ENCODE measurements around the gene EYA4.

Gene EYA4

DNA sequence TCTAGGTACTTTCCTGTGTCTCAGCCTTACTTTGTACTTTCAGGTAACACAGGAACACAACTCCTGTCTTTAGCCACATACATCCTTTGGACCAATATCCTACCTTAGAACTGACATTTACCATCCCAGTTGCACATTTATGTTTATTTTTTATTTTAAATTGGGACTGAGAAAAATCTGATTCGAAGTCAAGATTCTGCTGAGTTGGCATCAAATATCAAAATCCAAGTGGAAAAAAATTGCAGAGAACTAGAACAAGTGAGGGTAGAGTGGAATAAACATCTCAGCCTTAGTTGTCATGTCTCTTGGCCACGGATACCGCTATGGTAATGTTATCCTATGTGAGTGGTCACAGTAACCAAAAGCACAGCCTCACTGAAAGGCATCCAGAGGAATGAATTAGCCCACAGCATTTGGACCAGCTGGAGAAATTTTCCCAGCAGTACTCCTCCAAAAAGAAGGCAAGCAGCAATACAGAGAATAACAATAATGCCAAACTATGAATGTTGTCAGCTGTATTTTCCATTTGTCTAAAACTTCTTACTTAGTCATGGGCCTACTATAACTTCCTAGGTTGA lies 17.6 kb upstream of the EYA4 start:
- no peak for ATAC-seq (replicated peaks; ENCODE audit: extremely low read depth, poor library complexity, severe bottlenecking)
- Mint-ChIP-seq H3K36me3 (ENCODE audit: insufficient read depth) (no peaks in the 10 kb centered on the region), H3K27me3 (no peaks in the 10 kb centered on the region), H3K27ac (ENCODE audit: low read depth) (no peak overlapping the region), H3K4me1 (no peaks in the 10 kb centered on the region), H3K9me3 (peaks cover 8% of the 10 kb centered on the region), H3K4me3 (no peak overlapping the region)
- DNase-seq (ENCODE audit: low spot score in 2 of 2) = no peak

DNA sequence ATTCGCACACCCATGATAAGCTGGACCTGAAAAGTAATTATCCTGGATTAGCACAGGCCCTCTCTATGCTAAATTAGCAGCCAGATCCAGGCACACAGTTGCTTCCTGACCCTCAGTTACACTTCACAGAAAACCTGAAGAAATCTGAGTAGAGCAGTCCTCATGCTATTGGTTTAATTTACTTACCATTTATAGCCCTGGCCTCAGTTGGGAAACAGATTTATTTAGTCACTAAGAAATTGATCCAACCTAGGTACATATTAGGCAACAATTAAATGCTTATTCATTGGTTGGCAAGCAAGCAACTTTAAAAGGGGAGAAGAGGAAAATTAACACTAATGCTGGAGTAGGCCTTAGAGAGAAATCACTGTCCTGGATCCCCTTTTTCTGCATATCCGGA lies 15.6 kb upstream of the EYA4 start:
- H3K4me3 Mint-ChIP-seq = no peak overlapping the region
- H3K27ac Mint-ChIP-seq (ENCODE audit: low read depth) = no peak overlapping the region
- H3K27me3 Mint-ChIP-seq = no peaks in the 10 kb centered on the region
- no peaks in the 10 kb centered on the region for H3K36me3 Mint-ChIP-seq (ENCODE audit: insufficient read depth)
- ATAC-seq (replicated peaks; ENCODE audit: extremely low read depth, poor library complexity, severe bottlenecking) (no peak), DNase-seq (ENCODE audit: low spot score in 2 of 2) (no peak)
- no peaks in the 10 kb centered on the region for H3K4me1 Mint-ChIP-seq
- H3K9me3 Mint-ChIP-seq = no peaks in the 10 kb centered on the region

DNA sequence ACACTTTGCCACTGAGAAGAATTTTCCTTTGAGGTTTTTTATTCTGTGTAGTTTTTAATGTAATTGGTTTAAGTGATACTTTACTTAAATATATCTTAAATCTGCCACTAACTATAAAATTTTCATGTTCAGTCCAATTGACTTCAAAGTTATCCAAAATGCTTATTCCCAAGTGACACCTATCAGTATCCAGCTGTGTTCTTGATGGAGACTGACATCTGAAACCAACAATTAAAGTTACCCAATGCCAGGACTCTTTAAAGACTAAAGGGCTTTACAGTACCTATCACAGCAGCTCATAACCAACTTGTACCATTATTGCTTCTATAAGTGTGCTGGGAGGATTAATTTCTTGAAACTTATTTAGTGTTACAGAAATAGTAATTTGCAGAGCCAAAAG lies 13.8 kb upstream of the EYA4 start:
- ATAC-seq (replicated peaks; ENCODE audit: extremely low read depth, poor library complexity, severe bottlenecking) = no peak
- no peak overlapping the region for H3K4me3 Mint-ChIP-seq

DNA sequence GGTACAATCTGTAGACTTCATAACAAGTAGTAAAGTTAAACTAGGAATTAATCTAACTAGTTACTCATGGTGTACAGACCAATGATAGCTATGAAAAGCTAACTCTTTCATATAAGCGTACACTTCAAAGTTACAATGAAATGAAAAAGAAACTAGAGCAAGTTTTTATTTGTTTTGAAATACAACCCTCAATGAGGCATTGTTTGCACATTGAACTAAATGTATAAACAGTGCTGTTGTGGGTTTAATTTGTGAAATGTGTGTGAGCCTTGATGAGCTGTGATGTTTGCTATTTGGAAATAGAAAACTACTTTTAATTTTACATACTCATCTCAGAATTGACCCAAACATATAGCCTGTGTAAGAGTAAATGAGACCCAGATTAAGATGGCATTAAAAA lies 11.1 kb upstream of the EYA4 start:
- Mint-ChIP-seq H3K27ac (ENCODE audit: low read depth) (no peak overlapping the region), H3K4me3 (no peak overlapping the region), H3K27me3 (no peaks in the 10 kb centered on the region), H3K4me1 (no peaks in the 10 kb centered on the region), H3K9me3 (no peaks in the 10 kb centered on the region), H3K36me3 (ENCODE audit: insufficient read depth) (no peaks in the 10 kb centered on the region)
- DNase-seq (ENCODE audit: low spot score in 2 of 2) (no peak), ATAC-seq (replicated peaks; ENCODE audit: extremely low read depth, poor library complexity, severe bottlenecking) (no peak)

More for the DNA sequence above, 13.8 kb upstream of the EYA4 start:
- Mint-ChIP-seq H3K36me3 (ENCODE audit: insufficient read depth) (no peaks in the 10 kb centered on the region), H3K9me3 (no peaks in the 10 kb centered on the region), H3K27ac (ENCODE audit: low read depth) (no peak overlapping the region), H3K27me3 (no peaks in the 10 kb centered on the region), H3K4me1 (no peaks in the 10 kb centered on the region)
- DNase-seq (ENCODE audit: low spot score in 2 of 2) = no peak

DNA sequence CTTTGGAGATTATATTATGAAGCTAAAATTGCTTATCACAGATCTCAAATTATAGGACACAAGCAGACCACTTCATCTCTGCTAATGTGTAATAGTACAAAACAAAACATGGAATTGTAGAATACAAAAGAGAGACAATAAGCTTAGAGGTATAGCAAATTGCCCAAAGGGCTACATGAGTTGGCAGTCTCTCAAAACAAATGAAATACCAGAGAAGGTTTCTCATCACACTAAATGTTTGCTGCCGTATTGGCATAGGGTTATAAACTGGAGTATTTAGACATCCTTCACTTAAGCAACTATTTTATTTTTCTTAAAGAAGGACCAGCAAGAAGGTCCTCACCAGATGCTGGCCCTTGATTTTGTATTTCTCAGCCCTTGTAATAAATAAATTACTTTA lies 5.9 kb upstream of the EYA4 start:
- H3K4me1 Mint-ChIP-seq = no peaks in the 10 kb centered on the region

DNA sequence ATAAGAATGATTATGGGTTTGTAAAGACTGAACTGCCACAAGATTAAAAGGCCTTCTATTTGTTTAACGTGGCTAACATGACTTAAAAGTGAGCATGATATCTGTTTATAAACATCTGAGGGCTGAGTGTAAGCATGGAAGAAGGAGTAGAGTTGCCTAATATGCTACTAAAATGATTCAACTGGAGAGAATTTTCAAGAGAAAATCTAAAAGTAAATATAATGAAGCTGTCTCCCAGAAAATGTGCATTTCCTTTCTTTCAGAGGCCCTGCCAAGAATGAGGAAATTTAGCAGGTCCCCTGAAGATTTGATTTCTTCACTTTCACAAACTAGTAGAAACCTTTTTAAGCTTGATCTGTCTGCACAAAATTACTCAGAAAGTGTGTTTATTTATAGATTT lies 4.2 kb upstream of the EYA4 start:
- ATAC-seq (replicated peaks; ENCODE audit: extremely low read depth, poor library complexity, severe bottlenecking) = no peak

More for the DNA sequence above, 5.9 kb upstream of the EYA4 start:
- no peak for DNase-seq (ENCODE audit: low spot score in 2 of 2)
- Mint-ChIP-seq H3K9me3 (no peaks in the 10 kb centered on the region), H3K27ac (ENCODE audit: low read depth) (no peak overlapping the region), H3K27me3 (peaks cover 10% of the 10 kb centered on the region), H3K36me3 (ENCODE audit: insufficient read depth) (no peaks in the 10 kb centered on the region), H3K4me3 (no peak overlapping the region)
- ATAC-seq (replicated peaks; ENCODE audit: extremely low read depth, poor library complexity, severe bottlenecking) = no peak

DNA sequence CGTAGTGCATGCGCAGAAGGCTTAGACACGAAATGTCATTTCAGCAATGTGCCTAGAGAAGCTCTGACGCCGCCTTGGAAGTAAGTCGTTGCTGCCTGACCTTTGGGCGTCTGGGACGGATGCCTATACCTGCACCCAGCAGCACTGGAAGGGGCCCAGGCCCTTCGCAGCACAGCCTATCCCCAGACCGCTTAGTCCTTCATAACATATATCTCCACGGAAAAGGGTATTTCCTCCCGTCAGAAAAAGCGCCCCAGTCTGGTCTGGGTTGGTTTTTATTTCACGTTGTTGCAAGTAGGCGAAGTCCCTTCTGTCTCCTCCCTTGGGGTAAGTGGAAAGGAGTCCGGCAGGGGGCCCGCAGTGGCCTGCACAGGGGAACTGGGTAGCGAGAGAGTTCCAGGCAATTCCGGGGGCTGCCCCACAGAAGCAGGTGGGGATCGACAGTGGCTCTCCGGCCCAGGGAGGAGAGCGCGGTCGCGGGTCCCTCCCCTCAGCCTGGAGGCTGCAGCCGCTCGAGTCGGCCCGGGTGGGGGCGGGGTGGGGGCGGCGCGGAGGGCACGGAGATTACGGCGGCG lies 559 bp upstream of the EYA4 start:
- DNase-seq (ENCODE audit: low spot score in 2 of 2) (no peak), ATAC-seq (replicated peaks; ENCODE audit: extremely low read depth, poor library complexity, severe bottlenecking) (no peak)
- Mint-ChIP-seq H3K36me3 (ENCODE audit: insufficient read depth) (no peaks in the 10 kb centered on the region), H3K4me1 (peaks cover 7% of the 10 kb centered on the region), H3K27ac (ENCODE audit: low read depth) (no peak overlapping the region), H3K27me3 (peaks cover 41% of the 10 kb centered on the region), H3K9me3 (no peaks in the 10 kb centered on the region), H3K4me3 (no peak overlapping the region)

More for the DNA sequence above, 4.2 kb upstream of the EYA4 start:
- H3K4me1 Mint-ChIP-seq = no peaks in the 10 kb centered on the region
- DNase-seq (ENCODE audit: low spot score in 2 of 2) = no peak
- no peak overlapping the region for H3K27ac Mint-ChIP-seq (ENCODE audit: low read depth)
- H3K36me3 Mint-ChIP-seq (ENCODE audit: insufficient read depth) = no peaks in the 10 kb centered on the region
- H3K4me3 Mint-ChIP-seq = no peak overlapping the region
- H3K27me3 Mint-ChIP-seq = peaks cover 19% of the 10 kb centered on the region
- no peaks in the 10 kb centered on the region for H3K9me3 Mint-ChIP-seq

DNA sequence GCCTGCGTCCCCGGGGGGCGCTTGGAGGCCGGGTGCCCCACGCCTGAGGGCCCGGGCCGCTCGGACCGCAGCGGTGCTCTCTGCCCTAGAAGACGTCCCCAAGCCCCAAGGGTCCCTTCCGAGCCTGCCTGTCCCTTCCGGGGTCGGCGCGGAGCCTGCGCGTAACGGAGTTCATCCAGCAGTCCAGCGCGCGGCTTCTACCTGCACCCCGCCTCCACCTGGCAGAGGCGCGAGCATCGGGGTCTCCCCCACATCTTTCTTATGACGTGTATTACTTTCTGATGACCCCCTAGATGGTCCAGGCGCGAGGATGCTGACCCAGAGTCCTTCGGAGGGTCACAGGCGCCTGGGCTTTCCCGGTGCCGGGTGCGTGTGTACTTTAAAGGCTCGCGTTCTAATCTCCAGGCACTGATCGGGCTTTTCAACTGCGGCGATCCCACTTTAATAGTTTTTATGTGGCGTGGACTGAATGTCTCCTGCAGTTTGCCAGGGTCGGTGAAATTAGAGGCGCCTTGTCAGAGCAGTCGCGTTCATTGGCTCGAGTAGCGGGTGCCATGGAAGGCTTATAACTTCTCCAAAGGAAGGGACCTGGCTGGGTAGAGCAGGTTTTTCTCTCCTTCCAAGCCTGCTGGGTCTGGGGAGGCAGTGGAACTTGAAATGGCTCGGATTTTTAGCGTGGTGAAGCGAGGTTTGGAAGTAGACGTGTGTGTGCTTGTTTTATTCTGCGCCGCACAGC lies 912 bp downstream of the EYA4 start:
- Mint-ChIP-seq H3K9me3 (no peaks in the 10 kb centered on the region), H3K27ac (ENCODE audit: low read depth) (no peak overlapping the region), H3K4me3 (no peak overlapping the region), H3K27me3 (peaks cover 41% of the 10 kb centered on the region), H3K4me1 (peaks cover 7% of the 10 kb centered on the region), H3K36me3 (ENCODE audit: insufficient read depth) (no peaks in the 10 kb centered on the region)
- DNase-seq (ENCODE audit: low spot score in 2 of 2) (no peak), ATAC-seq (replicated peaks; ENCODE audit: extremely low read depth, poor library complexity, severe bottlenecking) (no peak)

DNA sequence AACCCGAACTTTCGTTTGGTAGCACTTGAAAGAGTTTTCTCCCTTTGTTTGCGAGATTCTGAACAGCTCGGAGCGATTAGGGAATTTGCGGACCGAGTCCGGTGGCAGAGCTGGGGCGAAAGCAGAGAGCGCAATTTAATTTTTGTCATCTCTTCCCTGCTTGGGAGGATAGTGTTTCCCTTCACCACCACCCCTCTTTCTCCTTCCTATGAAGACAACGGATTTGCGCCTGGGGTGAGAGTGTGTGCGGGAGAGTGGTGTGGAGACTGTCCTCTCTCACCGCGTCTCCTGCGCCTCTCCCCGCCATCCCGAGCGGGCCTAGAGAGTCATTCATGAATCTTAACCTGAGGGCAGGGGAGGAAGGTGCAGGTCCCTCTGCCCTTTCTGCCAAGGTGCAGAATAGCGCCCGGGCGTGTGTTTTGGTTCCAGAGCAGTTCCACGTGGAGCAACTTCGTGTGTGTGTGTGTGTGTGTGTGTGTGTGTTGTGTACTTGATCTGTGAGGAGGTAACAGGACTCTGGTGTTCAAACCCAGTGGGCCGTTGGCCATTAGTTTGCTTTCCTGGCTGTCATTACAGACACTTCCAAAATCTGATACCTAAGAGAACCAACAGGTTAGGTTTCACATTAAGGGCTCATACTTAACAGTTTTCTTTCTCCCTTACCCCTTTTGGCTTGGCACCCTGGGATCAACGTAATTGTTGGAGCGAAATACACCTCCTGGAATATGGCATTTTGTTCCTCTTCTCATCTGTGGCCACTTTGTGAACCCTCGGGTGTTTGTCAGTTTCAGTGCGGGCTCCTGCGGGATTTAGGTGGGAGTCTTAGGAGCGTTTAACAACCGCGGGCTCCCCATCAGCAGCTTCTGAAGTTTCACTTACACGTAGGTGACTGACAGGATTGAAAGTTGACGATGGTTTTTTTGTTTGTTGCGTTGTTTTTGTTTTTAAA lies 1.8 kb downstream of the EYA4 start:
- Mint-ChIP-seq H3K36me3 (ENCODE audit: insufficient read depth) (no peaks in the 10 kb centered on the region), H3K9me3 (no peaks in the 10 kb centered on the region), H3K4me3 (no peak overlapping the region), H3K4me1 (peaks cover 7% of the 10 kb centered on the region), H3K27me3 (peaks cover 41% of the 10 kb centered on the region), H3K27ac (ENCODE audit: low read depth) (no peak overlapping the region)
- no peak for ATAC-seq (replicated peaks; ENCODE audit: extremely low read depth, poor library complexity, severe bottlenecking)
- no peak for DNase-seq (ENCODE audit: low spot score in 2 of 2)

DNA sequence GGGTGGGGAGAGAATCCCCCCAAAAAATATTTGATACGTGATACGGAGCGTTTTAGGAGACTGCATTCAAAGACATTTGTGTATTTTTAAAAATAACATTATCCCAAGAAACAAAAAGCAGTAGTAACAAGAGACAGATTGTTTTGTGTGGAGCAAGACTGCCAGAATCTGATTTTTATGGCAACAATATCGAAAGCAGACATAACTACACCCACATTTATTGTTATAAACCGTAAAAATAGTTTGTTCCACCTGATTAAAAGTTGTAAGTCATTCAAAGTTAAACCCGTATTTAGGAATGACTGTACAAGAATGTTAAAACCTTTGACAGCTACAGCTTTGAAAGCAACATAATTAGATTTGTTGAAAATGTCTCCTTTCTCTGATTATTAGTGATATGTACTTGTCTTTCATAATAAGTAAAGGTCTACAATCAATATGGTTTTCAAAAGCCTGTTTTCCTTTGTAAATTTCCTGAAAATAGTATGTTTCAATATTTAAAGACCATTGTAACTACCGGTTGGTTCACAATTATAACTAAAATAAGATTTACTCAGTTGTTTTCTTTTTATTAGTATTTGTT lies 2.7 kb downstream of the EYA4 start:
- H3K27me3 Mint-ChIP-seq = peaks cover 41% of the 10 kb centered on the region
- peaks cover 7% of the 10 kb centered on the region for H3K4me1 Mint-ChIP-seq
- no peaks in the 10 kb centered on the region for H3K9me3 Mint-ChIP-seq
- no peak overlapping the region for H3K27ac Mint-ChIP-seq (ENCODE audit: low read depth)
- ATAC-seq (replicated peaks; ENCODE audit: extremely low read depth, poor library complexity, severe bottlenecking) (no peak), DNase-seq (ENCODE audit: low spot score in 2 of 2) (no peak)
- H3K4me3 Mint-ChIP-seq = no peak overlapping the region
- H3K36me3 Mint-ChIP-seq (ENCODE audit: insufficient read depth) = no peaks in the 10 kb centered on the region

DNA sequence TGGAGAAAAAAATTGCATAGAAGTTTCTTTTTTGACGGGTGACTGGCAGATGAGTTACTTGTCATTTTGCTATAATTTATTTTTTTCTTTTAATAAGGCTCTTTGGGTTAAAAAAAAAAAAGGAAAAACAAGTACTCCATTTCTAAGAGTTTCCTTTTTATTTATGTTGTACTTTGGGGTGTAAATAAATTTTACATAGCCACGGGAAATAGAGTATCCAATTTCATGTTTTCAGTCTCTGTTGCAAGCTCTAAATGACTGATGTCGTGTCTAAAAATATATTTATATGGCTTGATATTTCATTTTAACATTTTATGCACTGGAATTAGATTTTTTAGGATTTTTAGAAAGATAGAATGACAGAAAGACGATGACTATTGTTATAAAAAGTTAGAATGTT lies 3.4 kb downstream of the EYA4 start:
- no peak overlapping the region for H3K27ac Mint-ChIP-seq (ENCODE audit: low read depth)
- peaks cover 2% of the 10 kb centered on the region for H3K9me3 Mint-ChIP-seq
- peaks cover 44% of the 10 kb centered on the region for H3K27me3 Mint-ChIP-seq
- H3K36me3 Mint-ChIP-seq (ENCODE audit: insufficient read depth) = no peaks in the 10 kb centered on the region
- ATAC-seq (replicated peaks; ENCODE audit: extremely low read depth, poor library complexity, severe bottlenecking) = no peak
- H3K4me1 Mint-ChIP-seq = peaks cover 7% of the 10 kb centered on the region
- H3K4me3 Mint-ChIP-seq = no peak overlapping the region
- DNase-seq (ENCODE audit: low spot score in 2 of 2) = no peak

DNA sequence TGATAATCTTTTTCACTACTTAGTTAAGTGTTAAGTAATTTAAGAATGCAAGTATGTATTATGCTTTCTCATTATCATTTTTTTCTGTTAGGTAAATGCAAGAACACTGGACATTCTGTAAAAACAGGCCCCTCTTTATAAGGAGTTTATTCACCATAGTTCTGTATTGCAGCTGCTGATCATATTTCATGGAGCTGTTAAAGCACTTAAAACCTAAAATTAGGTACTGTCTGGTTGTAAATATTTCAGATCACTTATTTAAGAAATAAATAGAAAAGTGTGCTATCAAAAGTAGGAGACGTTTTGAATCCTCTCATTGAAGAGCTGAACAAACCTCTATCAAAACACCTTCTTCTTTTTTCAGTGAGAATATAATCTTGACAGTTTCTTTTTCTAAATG lies 3.9 kb downstream of the EYA4 start:
- Mint-ChIP-seq H3K4me1 (peaks cover 7% of the 10 kb centered on the region), H3K27me3 (peaks cover 44% of the 10 kb centered on the region), H3K4me3 (no peak overlapping the region), H3K36me3 (ENCODE audit: insufficient read depth) (no peaks in the 10 kb centered on the region), H3K27ac (ENCODE audit: low read depth) (no peak overlapping the region), H3K9me3 (peaks cover 6% of the 10 kb centered on the region)
- ATAC-seq (replicated peaks; ENCODE audit: extremely low read depth, poor library complexity, severe bottlenecking) (no peak), DNase-seq (ENCODE audit: low spot score in 2 of 2) (no peak)
